ENCODE results near the gene MACROD2.

Gene MACROD2

DNA sequence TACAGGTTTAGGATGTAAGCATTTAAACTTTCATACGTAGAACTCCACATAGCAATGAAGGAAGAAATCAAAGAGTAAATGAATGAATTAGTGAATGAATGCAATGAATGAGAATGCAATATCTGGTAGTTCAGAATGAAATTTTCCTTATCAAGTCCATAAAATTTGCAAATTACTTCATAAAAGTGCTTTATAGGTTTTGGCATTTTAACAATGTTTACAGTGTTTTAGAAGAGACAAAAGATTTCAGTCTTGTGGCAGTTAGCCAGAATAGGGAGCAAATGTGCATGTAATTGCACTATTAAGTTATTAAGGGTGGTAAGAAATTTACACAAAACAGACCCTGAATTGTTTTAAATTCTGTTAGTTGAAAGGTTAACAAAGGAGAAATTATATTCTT is 1081.5 kb downstream of the MACROD2 start:
- Histone ChIP-seq H3K9me3 (ENCODE audit: insufficient read depth, low read length) (no peaks in the 10 kb centered on the region), H3K4me3 (ENCODE audit: insufficient read length, low read depth) (no peak overlapping the region), H3K36me3 (ENCODE audit: insufficient read depth, insufficient read length, low read length) (no peaks in the 10 kb centered on the region), H3K4me1 (ENCODE audit: insufficient read depth, insufficient read length) (no peaks in the 10 kb centered on the region), H3K27me3 (ENCODE audit: insufficient read depth, insufficient read length) (no peaks in the 10 kb centered on the region), H3K9ac (ENCODE audit: insufficient read length, low read depth) (no peak overlapping the region)
- TF ChIP-seq YY1 (IDR thresholded peaks at IDR 0.05; ENCODE audit: insufficient read depth, insufficient read length): no peak
- no peak for TF ChIP-seq ZNF274 (IDR thresholded peaks at IDR 0.05; ENCODE audit: low read depth, low read length)
- TF ChIP-seq SUZ12 (IDR thresholded peaks at IDR 0.05; ENCODE audit: extremely low read depth, insufficient read depth, insufficient read length): no peak
- no peak for DNase-seq (ENCODE audit: low read depth, low spot score)

DNA sequence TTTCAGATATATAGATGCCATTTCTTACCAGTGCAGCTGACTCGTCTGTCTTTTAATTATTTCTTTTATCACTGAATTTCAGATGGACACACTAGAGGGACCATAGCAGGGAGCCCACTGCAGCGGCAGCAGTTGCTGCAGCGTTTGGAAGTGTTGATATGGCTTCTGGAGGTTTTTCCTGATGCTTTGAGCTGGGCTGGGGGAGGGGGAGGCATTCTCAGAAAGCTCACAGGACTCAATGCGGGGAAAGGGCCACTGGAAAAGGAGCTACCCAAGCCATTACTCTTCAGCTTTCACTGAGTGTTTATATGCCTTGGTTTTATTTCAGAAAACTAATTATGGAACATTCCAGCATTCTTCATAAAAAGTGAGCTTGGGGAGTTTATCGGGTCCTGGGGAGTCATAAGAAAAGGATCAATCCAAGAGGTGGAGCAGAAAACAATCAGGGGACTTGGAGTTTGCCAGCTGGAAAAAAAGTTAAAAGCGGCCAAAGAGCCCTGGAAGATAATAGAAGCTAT is 1082.5 kb downstream of the MACROD2 start:
- no peak for TF ChIP-seq ZNF274 (IDR thresholded peaks at IDR 0.05; ENCODE audit: low read depth, low read length)
- no peak for TF ChIP-seq YY1 (IDR thresholded peaks at IDR 0.05; ENCODE audit: insufficient read depth, insufficient read length)
- TF ChIP-seq SUZ12 (IDR thresholded peaks at IDR 0.05; ENCODE audit: extremely low read depth, insufficient read depth, insufficient read length): no peak
- no peak overlapping the region for H3K9ac ChIP-seq (ENCODE audit: insufficient read length, low read depth)
- H3K4me3 ChIP-seq (ENCODE audit: insufficient read length, low read depth): no peak overlapping the region
- H3K36me3 ChIP-seq (ENCODE audit: insufficient read depth, insufficient read length, low read length): no peaks in the 10 kb centered on the region
- H3K9me3 ChIP-seq (ENCODE audit: insufficient read depth, low read length): no peaks in the 10 kb centered on the region
- DNase-seq (ENCODE audit: low read depth, low spot score): no peak
- no peaks in the 10 kb centered on the region for H3K4me1 ChIP-seq (ENCODE audit: insufficient read depth, insufficient read length)
- H3K27me3 ChIP-seq (ENCODE audit: insufficient read depth, insufficient read length): no peaks in the 10 kb centered on the region

- no peak overlapping the region for H3K4me3 ChIP-seq (ENCODE audit: insufficient read length, low read depth)
These were observed 1084.5 kb downstream of the MACROD2 start for GRCh38 chr20:15079594-15080340.

DNA sequence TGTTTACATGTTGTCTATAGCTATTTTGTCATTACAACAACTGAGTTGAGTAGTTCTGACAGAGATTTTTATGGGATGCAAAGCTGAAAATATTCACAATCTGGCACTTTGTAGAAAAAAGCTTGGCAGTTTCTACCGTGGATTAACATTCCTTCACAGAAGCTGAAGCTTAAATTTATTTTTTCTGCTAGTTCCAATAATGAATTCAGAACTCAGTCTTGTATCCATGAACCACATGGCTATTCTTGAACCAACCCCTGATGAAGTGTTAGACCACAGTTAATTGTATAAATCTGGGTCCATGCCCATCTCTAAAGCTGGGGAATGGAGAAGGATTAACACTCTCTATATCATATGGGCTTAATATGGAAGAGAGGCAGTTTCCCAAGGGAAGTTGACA is 1085.9 kb downstream of the MACROD2 start:
- Histone ChIP-seq H3K4me1 (ENCODE audit: insufficient read depth, insufficient read length) (no peaks in the 10 kb centered on the region), H3K27me3 (ENCODE audit: insufficient read depth, insufficient read length) (no peaks in the 10 kb centered on the region), H3K4me3 (ENCODE audit: insufficient read length, low read depth) (no peak overlapping the region), H3K9me3 (ENCODE audit: insufficient read depth, low read length) (no peaks in the 10 kb centered on the region), H3K36me3 (ENCODE audit: insufficient read depth, insufficient read length, low read length) (no peaks in the 10 kb centered on the region), H3K9ac (ENCODE audit: insufficient read length, low read depth) (no peak overlapping the region)
- TF ChIP-seq YY1 (IDR thresholded peaks at IDR 0.05; ENCODE audit: insufficient read depth, insufficient read length): no peak
- TF ChIP-seq SUZ12 (IDR thresholded peaks at IDR 0.05; ENCODE audit: extremely low read depth, insufficient read depth, insufficient read length): no peak
- no peak for TF ChIP-seq ZNF274 (IDR thresholded peaks at IDR 0.05; ENCODE audit: low read depth, low read length)
- no peak for DNase-seq (ENCODE audit: low read depth, low spot score)

More at GRCh38 chr20:15079594-15080340, 1084.5 kb downstream of the MACROD2 start:
- Histone ChIP-seq H3K9ac (ENCODE audit: insufficient read length, low read depth) (no peak overlapping the region), H3K9me3 (ENCODE audit: insufficient read depth, low read length) (no peaks in the 10 kb centered on the region), H3K4me1 (ENCODE audit: insufficient read depth, insufficient read length) (no peaks in the 10 kb centered on the region), H3K27me3 (ENCODE audit: insufficient read depth, insufficient read length) (no peaks in the 10 kb centered on the region), H3K36me3 (ENCODE audit: insufficient read depth, insufficient read length, low read length) (no peaks in the 10 kb centered on the region)
- TF ChIP-seq ZNF274 (IDR thresholded peaks at IDR 0.05; ENCODE audit: low read depth, low read length): no peak
- no peak for TF ChIP-seq SUZ12 (IDR thresholded peaks at IDR 0.05; ENCODE audit: extremely low read depth, insufficient read depth, insufficient read length)
- TF ChIP-seq YY1 (IDR thresholded peaks at IDR 0.05; ENCODE audit: insufficient read depth, insufficient read length): no peak
- DNase-seq (ENCODE audit: low read depth, low spot score): no peak

- H3K36me3 ChIP-seq (ENCODE audit: insufficient read depth, insufficient read length, low read length): no peaks in the 10 kb centered on the region
- TF ChIP-seq YY1 (IDR thresholded peaks at IDR 0.05; ENCODE audit: insufficient read depth, insufficient read length) (no peak), ZNF274 (IDR thresholded peaks at IDR 0.05; ENCODE audit: low read depth, low read length) (no peak), SUZ12 (IDR thresholded peaks at IDR 0.05; ENCODE audit: extremely low read depth, insufficient read depth, insufficient read length) (no peak)
- no peak for DNase-seq (ENCODE audit: low read depth, low spot score)
- no peaks in the 10 kb centered on the region for H3K9me3 ChIP-seq (ENCODE audit: insufficient read depth, low read length)
- no peaks in the 10 kb centered on the region for H3K4me1 ChIP-seq (ENCODE audit: insufficient read depth, insufficient read length)
- no peak overlapping the region for H3K4me3 ChIP-seq (ENCODE audit: insufficient read length, low read depth)
- H3K9ac ChIP-seq (ENCODE audit: insufficient read length, low read depth): no peak overlapping the region
- H3K27me3 ChIP-seq (ENCODE audit: insufficient read depth, insufficient read length): no peaks in the 10 kb centered on the region
These were observed 1096.2 kb downstream of the MACROD2 start for GRCh38 chr20:15091421-15092037.

GRCh38 chr20:15098351-15098750 is 1103.0 kb downstream of the MACROD2 start:
- H3K27me3 ChIP-seq (ENCODE audit: insufficient read depth, insufficient read length): no peaks in the 10 kb centered on the region
- DNase-seq (ENCODE audit: low read depth, low spot score): no peak
- H3K36me3 ChIP-seq (ENCODE audit: insufficient read depth, insufficient read length, low read length): no peaks in the 10 kb centered on the region
- H3K9me3 ChIP-seq (ENCODE audit: insufficient read depth, low read length): no peaks in the 10 kb centered on the region
- H3K4me1 ChIP-seq (ENCODE audit: insufficient read depth, insufficient read length): no peaks in the 10 kb centered on the region
- H3K9ac ChIP-seq (ENCODE audit: insufficient read length, low read depth): no peak overlapping the region
- TF ChIP-seq ZNF274 (IDR thresholded peaks at IDR 0.05; ENCODE audit: low read depth, low read length) (no peak), YY1 (IDR thresholded peaks at IDR 0.05; ENCODE audit: insufficient read depth, insufficient read length) (no peak), SUZ12 (IDR thresholded peaks at IDR 0.05; ENCODE audit: extremely low read depth, insufficient read depth, insufficient read length) (no peak)
- H3K4me3 ChIP-seq (ENCODE audit: insufficient read length, low read depth): no peak overlapping the region

GRCh38 chr20:15099130-15099529 is 1103.8 kb downstream of the MACROD2 start:
- H3K27me3 ChIP-seq (ENCODE audit: insufficient read depth, insufficient read length): no peaks in the 10 kb centered on the region
- no peak overlapping the region for H3K4me3 ChIP-seq (ENCODE audit: insufficient read length, low read depth)
- H3K4me1 ChIP-seq (ENCODE audit: insufficient read depth, insufficient read length): no peaks in the 10 kb centered on the region
- H3K36me3 ChIP-seq (ENCODE audit: insufficient read depth, insufficient read length, low read length): no peaks in the 10 kb centered on the region
- no peak overlapping the region for H3K9ac ChIP-seq (ENCODE audit: insufficient read length, low read depth)
- no peak for DNase-seq (ENCODE audit: low read depth, low spot score)
- no peaks in the 10 kb centered on the region for H3K9me3 ChIP-seq (ENCODE audit: insufficient read depth, low read length)
- TF ChIP-seq ZNF274 (IDR thresholded peaks at IDR 0.05; ENCODE audit: low read depth, low read length): no peak
